Embryonic facial prominence (tissue), 1 donor: ENCODE measurements around the gene SYCE1L.
"Not testable (repeated sequence)": the region's sequence is repeated elsewhere in the genome, so short reads cannot be mapped to it uniquely, and the experiment has no call there.

Experiments
- DNase-seq: peaks from one replicate; pipeline ENCODE4 v3.0.0-alpha.2; 2016; ENCODE audit errors: extremely low spot score

SYCE1L gene, protein sequence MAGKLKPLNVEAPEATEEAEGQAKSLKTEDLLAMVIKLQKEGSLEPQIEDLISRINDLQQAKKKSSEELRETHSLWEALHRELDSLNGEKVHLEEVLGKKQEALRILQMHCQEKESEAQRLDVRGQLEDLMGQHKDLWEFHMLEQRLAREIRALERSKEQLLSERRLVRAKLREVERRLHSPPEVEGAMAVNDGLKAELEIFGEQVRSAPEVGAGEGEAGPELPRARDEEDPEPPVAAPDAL

DNA sequence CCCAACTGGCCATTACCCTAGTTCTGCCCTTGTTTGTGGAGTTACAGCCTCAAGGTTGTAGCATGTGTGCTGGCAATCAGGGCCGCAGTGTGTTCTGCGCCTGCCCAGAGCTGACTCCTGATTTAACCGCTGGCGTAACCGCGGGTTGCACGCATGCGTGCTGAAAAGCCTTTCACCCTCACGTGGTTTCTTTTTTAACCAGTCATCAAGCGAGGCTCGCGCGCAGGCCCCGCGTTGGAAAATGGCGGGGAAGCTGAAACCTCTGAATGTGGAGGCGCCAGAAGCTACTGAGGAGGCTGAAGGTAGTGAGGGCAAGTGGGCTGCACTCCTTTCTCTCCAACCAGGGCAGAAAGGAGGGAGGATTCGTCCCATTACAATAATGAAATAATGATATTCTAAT, at the start of gene SYCE1L:
SYCE1L (plus strand) TSS at position 198 of the 400 bp plus-strand sequence; CDS start at position 242, 44 bp downstream.
- no peak for DNase-seq

GRCh38 chr16:77157346-77158058, 41.7 kb upstream of the SYCE1L start:
- DNase-seq: no peak

DNA sequence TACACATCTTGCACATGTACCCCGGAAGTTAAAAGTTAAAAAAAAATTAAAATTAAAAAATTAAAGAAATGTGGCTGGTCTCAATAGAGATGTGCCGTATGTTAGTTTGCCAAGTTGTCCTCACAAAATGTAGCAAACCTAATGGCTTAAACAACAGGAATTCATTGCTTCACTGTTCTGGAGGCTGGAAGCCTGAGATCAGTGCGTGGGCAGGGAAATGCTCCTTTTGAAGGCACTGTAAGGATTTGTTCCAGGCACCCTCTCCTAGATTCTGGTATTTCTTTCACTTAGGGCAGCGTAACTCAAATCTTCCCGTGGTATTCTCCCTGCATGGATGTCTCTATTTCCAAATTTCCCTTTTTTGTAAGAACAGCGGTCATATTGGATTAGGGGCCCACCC, 40.9 kb upstream of the SYCE1L start:
- no peak for DNase-seq

GRCh38 chr16:77165006-77165405, 34.2 kb upstream of the SYCE1L start:
- no peak for DNase-seq

GRCh38 chr16:77165536-77166236, 33.5 kb upstream of the SYCE1L start:
- not testable (repeated sequence) for DNase-seq

DNA sequence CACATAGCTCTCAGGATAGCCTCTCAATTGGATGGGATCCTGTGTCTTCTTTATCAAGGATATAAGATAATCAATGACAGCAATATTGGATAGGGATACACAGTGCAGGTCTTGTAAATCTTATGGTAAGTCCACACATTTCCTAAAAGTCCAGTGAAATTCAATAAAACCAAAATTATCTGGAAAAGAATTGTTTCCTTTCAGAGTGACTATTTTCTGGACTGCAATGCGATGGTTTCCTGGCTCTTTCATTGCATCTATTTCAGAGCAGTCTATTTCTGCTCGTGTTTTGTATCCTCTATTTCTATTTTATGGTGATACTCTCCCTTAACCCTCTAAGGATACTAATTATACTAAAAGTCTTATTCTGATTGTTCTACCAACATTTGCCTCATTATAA, 32.5 kb upstream of the SYCE1L start:
- DNase-seq: no peak

DNA sequence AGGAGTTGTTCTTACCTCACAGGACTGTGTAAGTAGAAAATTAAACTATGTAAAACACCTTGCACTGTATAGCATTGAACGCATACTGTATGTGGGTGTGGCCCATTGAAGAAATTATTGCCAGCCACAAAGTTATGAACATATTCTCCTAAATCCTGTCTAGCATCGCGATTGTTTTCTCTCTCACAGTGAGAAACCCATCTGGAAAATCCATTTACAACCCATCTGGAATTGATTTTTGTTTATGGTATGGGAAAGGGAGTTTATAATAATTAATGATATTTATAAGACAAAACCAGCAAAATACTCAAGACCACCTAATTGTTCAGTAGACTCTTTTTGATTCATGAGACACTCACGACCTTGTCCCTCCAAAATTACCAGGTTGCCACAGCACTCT, 30.3 kb upstream of the SYCE1L start:
- DNase-seq: no peak

- no peak for DNase-seq
Observed at GRCh38 chr16:77169650-77170236, 29.5 kb upstream of the SYCE1L start.

DNA sequence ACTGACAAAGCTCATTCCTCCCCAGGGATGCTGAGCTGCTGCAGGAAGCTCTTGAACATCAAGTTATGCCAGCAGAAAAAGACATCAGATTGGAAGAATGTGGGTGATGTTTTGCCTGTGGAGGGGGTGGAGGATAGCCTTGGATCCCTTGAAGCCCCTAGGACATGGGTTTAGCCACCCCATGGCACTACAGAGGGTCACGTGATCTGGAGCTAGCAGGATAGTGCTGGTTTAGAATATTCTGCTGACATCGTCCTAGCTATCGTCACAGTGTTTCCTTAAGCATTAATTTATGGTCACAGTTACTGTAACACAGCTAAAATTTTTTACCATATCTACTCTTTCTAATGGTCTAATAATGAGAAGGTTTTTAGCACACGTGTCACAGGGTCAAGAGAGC, 28.4 kb upstream of the SYCE1L start:
- no peak for DNase-seq

- peak; percentile 35 for DNase-seq
Observed at GRCh38 chr16:77171745-77172635, 27.2 kb upstream of the SYCE1L start.

DNA sequence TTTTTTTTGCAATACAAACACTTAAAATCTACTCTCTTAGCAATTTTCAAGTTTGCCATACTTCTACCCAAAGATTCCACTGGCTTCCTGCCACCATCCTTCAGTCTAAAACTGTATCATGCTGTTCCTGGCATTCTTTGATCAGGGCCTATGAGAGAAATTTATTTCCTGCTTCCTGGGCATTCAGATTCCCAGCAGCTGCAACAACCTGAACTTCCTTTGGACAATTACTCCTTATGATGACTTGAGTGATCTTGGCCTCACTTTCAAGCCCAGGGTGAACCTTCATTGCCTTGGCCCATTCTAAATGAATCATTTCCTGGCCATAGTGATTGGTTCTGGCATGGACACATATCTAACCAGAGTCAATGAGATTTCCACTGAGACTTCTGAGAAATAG, 26.3 kb upstream of the SYCE1L start:
- no peak for DNase-seq

- no peak for DNase-seq
Observed at GRCh38 chr16:77183137-77183536, 16.1 kb upstream of the SYCE1L start.

- not testable (repeated sequence) for DNase-seq
Observed at GRCh38 chr16:77186298-77186697, 12.9 kb upstream of the SYCE1L start.

DNA sequence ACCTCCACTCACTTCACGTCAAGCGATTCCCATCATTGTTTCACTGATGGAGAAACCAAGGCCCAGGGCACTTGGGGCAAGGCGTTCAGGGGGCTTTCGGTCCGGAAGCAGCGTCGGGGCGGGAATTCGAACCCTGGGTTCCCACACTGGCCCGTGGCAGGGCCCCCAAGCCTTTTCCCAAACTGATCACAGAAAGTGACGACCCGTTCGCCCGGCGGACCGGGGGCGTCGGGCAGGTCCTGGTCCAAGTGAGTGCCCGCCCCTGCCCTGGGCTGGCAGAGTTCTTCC, 9.1 kb upstream of the SYCE1L start:
- DNase-seq: no peak

GRCh38 chr16:77190478-77191258, 8.5 kb upstream of the SYCE1L start, which contains the start of gene MON1B:
MON1B (plus strand) TSS chr16:77191190; CDS start chr16:77191486, 296 bp downstream.
- DNase-seq: peak; percentile 98

GRCh38 chr16:77191259-77191969, 7.8 kb upstream of the SYCE1L start:
- DNase-seq: no peak

DNA sequence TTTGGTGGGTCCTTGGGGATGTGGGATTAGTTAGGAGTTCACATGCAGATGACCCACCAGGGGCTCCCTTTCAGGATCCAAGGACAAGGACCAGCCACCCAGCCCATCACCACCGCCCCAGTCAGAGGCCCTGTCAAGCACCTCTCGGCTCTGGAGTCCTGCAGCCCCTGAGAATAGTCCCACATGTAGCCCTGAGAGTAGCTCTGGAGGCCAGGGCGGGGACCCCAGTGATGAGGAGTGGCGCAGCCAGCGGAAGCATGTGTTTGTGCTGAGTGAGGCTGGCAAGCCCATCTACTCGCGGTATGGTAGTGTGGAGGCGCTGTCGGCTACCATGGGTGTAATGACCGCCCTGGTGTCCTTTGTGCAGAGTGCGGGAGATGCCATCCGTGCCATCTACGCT, 5.8 kb upstream of the SYCE1L start:
- no peak for DNase-seq

DNA sequence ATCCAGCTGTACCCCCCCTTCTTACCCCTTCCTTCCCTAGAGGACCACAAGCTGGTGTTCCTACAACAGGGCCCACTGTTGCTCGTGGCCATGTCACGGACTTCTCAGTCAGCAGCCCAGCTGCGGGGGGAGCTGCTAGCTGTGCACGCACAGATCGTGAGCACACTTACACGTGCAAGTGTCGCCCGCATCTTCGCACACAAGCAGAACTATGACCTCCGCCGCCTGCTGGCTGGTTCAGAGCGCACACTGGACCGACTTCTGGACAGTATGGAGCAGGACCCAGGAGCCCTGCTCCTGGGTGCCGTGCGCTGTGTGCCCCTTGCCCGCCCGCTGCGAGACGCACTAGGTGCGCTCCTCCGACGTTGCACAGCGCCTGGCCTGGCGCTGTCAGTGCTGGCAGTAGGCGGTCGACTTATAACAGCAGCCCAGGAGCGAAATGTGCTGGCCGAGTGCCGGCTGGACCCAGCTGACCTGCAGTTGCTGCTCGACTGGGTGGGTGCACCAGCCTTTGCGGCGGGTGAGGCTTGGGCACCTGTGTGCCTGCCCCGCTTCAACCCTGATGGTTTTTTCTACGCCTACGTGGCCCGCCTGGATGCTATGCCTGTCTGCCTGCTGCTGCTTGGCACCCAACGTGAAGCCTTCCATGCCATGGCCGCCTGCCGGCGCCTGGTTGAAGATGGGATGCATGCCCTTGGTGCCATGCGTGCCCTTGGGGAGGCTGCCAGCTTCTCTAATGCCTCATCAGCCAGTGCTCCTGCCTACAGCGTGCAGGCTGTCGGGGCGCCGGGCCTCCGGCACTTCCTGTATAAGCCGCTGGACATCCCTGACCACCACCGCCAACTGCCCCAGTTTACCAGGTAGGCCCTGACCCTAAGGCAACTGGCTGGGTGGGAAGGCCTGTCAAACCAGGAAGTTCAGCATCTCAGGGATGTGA, 4.6 kb upstream of the SYCE1L start:
- no peak for DNase-seq

DNA sequence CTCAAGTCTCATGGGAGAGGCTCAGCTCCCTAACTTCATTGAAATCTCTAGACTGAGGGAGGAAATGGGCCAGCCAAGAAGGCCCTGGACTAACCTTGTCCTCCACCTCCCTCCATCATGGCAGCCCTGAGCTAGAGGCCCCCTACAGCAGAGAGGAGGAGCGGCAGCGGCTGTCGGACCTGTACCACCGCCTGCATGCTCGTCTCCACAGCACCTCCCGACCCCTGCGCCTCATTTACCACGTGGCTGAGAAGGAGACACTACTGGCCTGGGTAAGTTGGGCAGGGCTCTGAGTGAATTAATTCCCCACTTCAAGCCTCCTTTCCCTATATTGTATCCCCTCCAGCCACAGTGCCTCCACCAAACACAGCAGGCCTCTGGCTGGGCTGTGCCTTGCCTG, 3.8 kb upstream of the SYCE1L start:
- no peak for DNase-seq
